Measurements from ENCODE around the gene AK5. TPM values are rescaled to one million over a fixed set of nuclear protein-coding genes. Genes with fewer than 3 reads are reported as not detected.

The AK5 gene
- total RNA-seq, 1 experiment from 2014 or later, result 1.4 TPM

- no peak for DNase-seq (ENCODE audit: extremely low read depth, low read depth)
Measured at GRCh38 chr1:77534456-77534855, 252.6 kb downstream of the AK5 start.

GRCh38 chr1:77536813-77537212 is 255.0 kb downstream of the AK5 start:
- no peak for DNase-seq (ENCODE audit: extremely low read depth, low read depth)

- DNase-seq (ENCODE audit: extremely low read depth, low read depth), result no peak
Measured at GRCh38 chr1:77538956-77539518, 257.2 kb downstream of the AK5 start.

- DNase-seq (ENCODE audit: extremely low read depth, low read depth), result no peak
Measured at GRCh38 chr1:77539519-77540142, 257.8 kb downstream of the AK5 start.

- no peak for DNase-seq (ENCODE audit: extremely low read depth, low read depth)
Measured at GRCh38 chr1:77540501-77541161, 258.8 kb downstream of the AK5 start.

GRCh38 chr1:77541162-77541545 is 259.3 kb downstream of the AK5 start:
- DNase-seq (ENCODE audit: extremely low read depth, low read depth), result no peak

- no peak for DNase-seq (ENCODE audit: extremely low read depth, low read depth)
Measured at GRCh38 chr1:77542813-77543420, 261.1 kb downstream of the AK5 start.

- DNase-seq (ENCODE audit: extremely low read depth, low read depth), result no peak
Measured at GRCh38 chr1:77543822-77544448, 262.1 kb downstream of the AK5 start.

GRCh38 chr1:77544845-77545244 is 263.0 kb downstream of the AK5 start:
- no peak for DNase-seq (ENCODE audit: extremely low read depth, low read depth)

- no peak for DNase-seq (ENCODE audit: extremely low read depth, low read depth)
Measured at GRCh38 chr1:77545970-77546369, 264.2 kb downstream of the AK5 start.

GRCh38 chr1:77546890-77547289 is 265.1 kb downstream of the AK5 start:
- no peak for DNase-seq (ENCODE audit: extremely low read depth, low read depth)

GRCh38 chr1:77548285-77548684 is 266.5 kb downstream of the AK5 start:
- DNase-seq (ENCODE audit: extremely low read depth, low read depth), result no peak

- DNase-seq (ENCODE audit: extremely low read depth, low read depth), result no peak
Measured at GRCh38 chr1:77550135-77550534, 268.3 kb downstream of the AK5 start.

GRCh38 chr1:77552626-77553025 is 270.8 kb downstream of the AK5 start:
- no peak for DNase-seq (ENCODE audit: extremely low read depth, low read depth)

GRCh38 chr1:77553568-77554291 is 271.9 kb downstream of the AK5 start:
- DNase-seq (ENCODE audit: extremely low read depth, low read depth), result no peak

- no peak for DNase-seq (ENCODE audit: extremely low read depth, low read depth)
Measured at GRCh38 chr1:77556045-77556444, 274.2 kb downstream of the AK5 start.

GRCh38 chr1:77557053-77557452 is 275.2 kb downstream of the AK5 start:
- DNase-seq (ENCODE audit: extremely low read depth, low read depth), result no peak

- DNase-seq (ENCODE audit: extremely low read depth, low read depth), result no peak
Measured at GRCh38 chr1:77558591-77559164, 276.9 kb downstream of the AK5 start.

GRCh38 chr1:77560741-77561140 is 278.9 kb downstream of the AK5 start:
- DNase-seq (ENCODE audit: extremely low read depth, low read depth), result no peak

GRCh38 chr1:77562596-77563150 is 280.9 kb downstream of the AK5 start:
- no peak for DNase-seq (ENCODE audit: extremely low read depth, low read depth)

Data from NCI-H460 (cell line).